ENCODE results near the gene NSRP1. TPM values are rescaled to one million over a fixed set of nuclear protein-coding genes. Genes with fewer than 3 reads are reported as not detected.

Gene NSRP1
- total RNA-seq, 1 experiment from 2014 or later = 34.3 TPM

GRCh38 chr17:30170415-30170987 is 53.9 kb downstream of the NSRP1 start:
- H3K9me2 ChIP-seq (ENCODE audit: insufficient read depth) = no peaks in the 10 kb centered on the region
- H3K27ac ChIP-seq = no peak overlapping the region
- H3K4me2 ChIP-seq = no peak overlapping the region
- peaks cover 27% of the 10 kb centered on the region for H3F3A ChIP-seq (ENCODE audit: insufficient read depth, low read depth)
- intact Hi-C loops (cut with micrococcal nuclease; ENCODE audit: unreplicated experiment) = no loop called here
- no peak overlapping the region for H3K4me3 ChIP-seq
- POLR2A ChIA-PET (ENCODE audit: unreplicated experiment) = interaction anchor here (0.6 kb wide), 1 partner anchor 666 kb away, joined by 3 read pairs; no protein-coding TSS in a partner anchor
- no peaks in the 10 kb centered on the region for H3K27me3 ChIP-seq (ENCODE audit: insufficient read depth, low read depth)
- H3K79me2 ChIP-seq (ENCODE audit: low read depth) = peaks cover 9% of the 10 kb centered on the region
- peaks cover 9% of the 10 kb centered on the region; the same call in 1 of the 2 replicates for H3K36me3 ChIP-seq (ENCODE audit: low read depth)
- no peak for DNase-seq
- CTCF ChIA-PET = no interaction called here
- peaks cover 8% of the 10 kb centered on the region; the same call in 1 of the 2 replicates for H4K20me1 ChIP-seq (ENCODE audit: insufficient read depth)
- no peak overlapping the region for H2AFZ ChIP-seq
- no peaks in the 10 kb centered on the region for H3K9me3 ChIP-seq (ENCODE audit: insufficient read depth, low read depth)
- H3K4me1 ChIP-seq (replicated peaks; ENCODE audit: insufficient read depth) = peaks cover 24% of the 10 kb centered on the region
- BruUV-seq (replicated peaks) = no TSS peak
- no peak for TF ChIP-seq EZH2 (IDR thresholded peaks at IDR 0.05; ENCODE audit: low read depth)
- TF ChIP-seq, protein P1, sequence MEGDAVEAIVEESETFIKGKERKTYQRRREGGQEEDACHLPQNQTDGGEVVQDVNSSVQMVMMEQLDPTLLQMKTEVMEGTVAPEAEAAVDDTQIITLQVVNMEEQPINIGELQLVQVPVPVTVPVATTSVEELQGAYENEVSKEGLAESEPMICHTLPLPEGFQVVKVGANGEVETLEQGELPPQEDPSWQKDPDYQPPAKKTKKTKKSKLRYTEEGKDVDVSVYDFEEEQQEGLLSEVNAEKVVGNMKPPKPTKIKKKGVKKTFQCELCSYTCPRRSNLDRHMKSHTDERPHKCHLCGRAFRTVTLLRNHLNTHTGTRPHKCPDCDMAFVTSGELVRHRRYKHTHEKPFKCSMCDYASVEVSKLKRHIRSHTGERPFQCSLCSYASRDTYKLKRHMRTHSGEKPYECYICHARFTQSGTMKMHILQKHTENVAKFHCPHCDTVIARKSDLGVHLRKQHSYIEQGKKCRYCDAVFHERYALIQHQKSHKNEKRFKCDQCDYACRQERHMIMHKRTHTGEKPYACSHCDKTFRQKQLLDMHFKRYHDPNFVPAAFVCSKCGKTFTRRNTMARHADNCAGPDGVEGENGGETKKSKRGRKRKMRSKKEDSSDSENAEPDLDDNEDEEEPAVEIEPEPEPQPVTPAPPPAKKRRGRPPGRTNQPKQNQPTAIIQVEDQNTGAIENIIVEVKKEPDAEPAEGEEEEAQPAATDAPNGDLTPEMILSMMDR (conservative IDR thresholded peaks at IDR 0.05) = no peak

- peaks cover 9% of the 10 kb centered on the region; the same call in 1 of the 2 replicates for H3K36me3 ChIP-seq (ENCODE audit: low read depth)
- ChIA-PET POLR2A (ENCODE audit: unreplicated experiment) (no interaction called here), CTCF (no interaction called here)
- H3K4me2 ChIP-seq = no peak overlapping the region
- peaks cover 27% of the 10 kb centered on the region for H3F3A ChIP-seq (ENCODE audit: insufficient read depth, low read depth)
- H2AFZ ChIP-seq = no peak overlapping the region
- H3K79me2 ChIP-seq (ENCODE audit: low read depth) = peaks cover 4% of the 10 kb centered on the region
- H4K20me1 ChIP-seq (ENCODE audit: insufficient read depth) = peaks cover 8% of the 10 kb centered on the region; the same call in 1 of the 2 replicates
- TF ChIP-seq, protein P1 (conservative IDR thresholded peaks at IDR 0.05) = no peak
- no peak for TF ChIP-seq EZH2 (IDR thresholded peaks at IDR 0.05; ENCODE audit: low read depth)
- intact Hi-C loops (cut with micrococcal nuclease; ENCODE audit: unreplicated experiment) = no loop called here
- H3K9me2 ChIP-seq (ENCODE audit: insufficient read depth) = no peaks in the 10 kb centered on the region
- peaks cover 24% of the 10 kb centered on the region for H3K4me1 ChIP-seq (replicated peaks; ENCODE audit: insufficient read depth)
- DNase-seq = peak in 1 of 2 experiments; percentile 69
- no peaks in the 10 kb centered on the region for H3K27me3 ChIP-seq (ENCODE audit: insufficient read depth, low read depth)
- no peaks in the 10 kb centered on the region for H3K9me3 ChIP-seq (ENCODE audit: insufficient read depth, low read depth)
- BruUV-seq (replicated peaks) = no TSS peak
- H3K4me3 ChIP-seq = no peak overlapping the region
- no peak overlapping the region for H3K27ac ChIP-seq
These were observed 55.9 kb downstream of the NSRP1 start for GRCh38 chr17:30172560-30172959.

- BruUV-seq (replicated peaks) = no TSS peak
- no peak overlapping the region for H3K27ac ChIP-seq
- H3K4me2 ChIP-seq = no peak overlapping the region
- no peaks in the 10 kb centered on the region for H3K27me3 ChIP-seq (ENCODE audit: insufficient read depth, low read depth)
- no peak for TF ChIP-seq EZH2 (IDR thresholded peaks at IDR 0.05; ENCODE audit: low read depth)
- TF ChIP-seq, protein P1 (conservative IDR thresholded peaks at IDR 0.05) = no peak
- ChIA-PET CTCF (no interaction called here), POLR2A (ENCODE audit: unreplicated experiment) (no interaction called here)
- H3K9me3 ChIP-seq (ENCODE audit: insufficient read depth, low read depth) = no peaks in the 10 kb centered on the region
- peaks cover 15% of the 10 kb centered on the region for H3K36me3 ChIP-seq (ENCODE audit: low read depth)
- no peak overlapping the region for H2AFZ ChIP-seq
- DNase-seq = no peak
- intact Hi-C loops (cut with micrococcal nuclease; ENCODE audit: unreplicated experiment) = no loop called here
- peaks cover 24% of the 10 kb centered on the region for H3K4me1 ChIP-seq (replicated peaks; ENCODE audit: insufficient read depth)
- H3K9me2 ChIP-seq (ENCODE audit: insufficient read depth) = no peaks in the 10 kb centered on the region
- H3K79me2 ChIP-seq (ENCODE audit: low read depth) = peaks cover 4% of the 10 kb centered on the region
- H3K4me3 ChIP-seq = no peak overlapping the region
- H4K20me1 ChIP-seq (ENCODE audit: insufficient read depth) = peaks cover 8% of the 10 kb centered on the region; the same call in 1 of the 2 replicates
- H3F3A ChIP-seq (ENCODE audit: insufficient read depth, low read depth) = peaks cover 31% of the 10 kb centered on the region
These were observed 57.0 kb downstream of the NSRP1 start for GRCh38 chr17:30173649-30174048.
